H1 (cell line): ENCODE results near the gene ANAPC13. TPM values are rescaled to one million over a fixed set of nuclear protein-coding genes. Genes with fewer than 3 reads are reported as not detected.

Experiments
- CTCF ChIA-PET: fragments of 300-600 bp; sonication (Branson Sonifier 250); formaldehyde crosslinking; loops from one replicate; lab custom pipeline; 2021; ENCODE audit not compliant: partially characterized antibody; lab: Charles Lee
- POLR2A ChIA-PET: fragments of 300-600 bp; sonication (Branson Sonifier 250); formaldehyde crosslinking; loops from one replicate; lab custom pipeline; 2021; ENCODE audit warnings: inconsistent platforms; ENCODE audit not compliant: partially characterized antibody; lab: Charles Lee
- DNase-seq, 2 experiments: peaks; one replicate each; pipeline versions ENCODE4 v3.0.0 to v3.0.0-alpha.2; 2010 to 2022; ENCODE audit warnings: low spot score in 2 of 2, low read depth in 1 of 2, mixed read lengths in 1 of 2
- FAIRE-seq: peaks from 2 replicates; lab custom pipeline; 2011; peaks lifted over from hg19 to GRCh38; lab: Jason Lieb, UNC
- H2AFZ ChIP-seq: 2 replicates; pipeline ENCODE4 v1.8.1; 2012; ENCODE audit warnings: low read length, inconsistent platforms
- H2AK5ac ChIP-seq: 2 replicates; pipeline ENCODE4 v1.6.1; 2013; ENCODE audit warnings: low read depth, low read length
- H2BK120ac ChIP-seq: replicated peaks from 2 replicates; pipeline ENCODE3; 2013; ENCODE audit warnings: low read depth, low read length, inconsistent platforms
- H2BK12ac ChIP-seq: 2 replicates; pipeline ENCODE4 v1.6.1; 2013; ENCODE audit warnings: low read depth, low read length
- H2BK15ac ChIP-seq: 2 replicates; pipeline ENCODE4 v1.6.1; 2013; ENCODE audit warnings: low read length
- H2BK20ac ChIP-seq: 2 replicates; pipeline ENCODE4 v1.6.1; 2013; ENCODE audit warnings: low read length
- H2BK5ac ChIP-seq: 2 replicates; pipeline ENCODE4 v1.6.1; 2013; ENCODE audit warnings: low read depth, low read length
- H3K14ac ChIP-seq: 2 replicates; pipeline ENCODE4 v1.6.1; 2013; ENCODE audit warnings: inconsistent platforms; ENCODE audit not compliant: insufficient read length
- H3K18ac ChIP-seq: 2 replicates; pipeline ENCODE4 v1.6.1; 2013; ENCODE audit warnings: low read length; ENCODE audit errors: extremely low read depth
- H3K23ac ChIP-seq: 2 replicates; pipeline ENCODE4 v1.6.1; 2013; ENCODE audit warnings: inconsistent platforms; ENCODE audit not compliant: insufficient read length
- H3K23me2 ChIP-seq: 2 replicates; pipeline ENCODE4 v1.6.1; 2013; ENCODE audit warnings: low read depth, low read length
- H3K27ac ChIP-seq: 2 replicates; pipeline ENCODE4 v1.6.1; 2011; ENCODE audit warnings: low read depth, low read length, inconsistent platforms
- H3K27me3 ChIP-seq, 4 experiments: replicated peaks in 1 of 4; 1 replicate in 1 of 4; 2 replicates in 3 of 4; pipeline versions ENCODE4 v1.6.1 to v1.8.1; 2011 to 2013; ENCODE audit warnings: low read length in 3 of 4, mild to moderate bottlenecking in 3 of 4, inconsistent platforms in 2 of 4, mixed read lengths in 2 of 4, moderate library complexity in 1 of 4; ENCODE audit not compliant: control insufficient read depth in 3 of 4, insufficient read depth in 3 of 4; ENCODE audit errors: extremely low read depth in 1 of 4
- H3K36me3 ChIP-seq, 4 experiments: 2 replicates each; pipeline versions ENCODE4 v1.6.1 to v1.8.1; 2011 to 2013; ENCODE audit warnings: mild to moderate bottlenecking in 4 of 4, low read length in 3 of 4, moderate library complexity in 2 of 4, control low read depth in 1 of 4, inconsistent platforms in 1 of 4; ENCODE audit not compliant: insufficient read depth in 4 of 4, control insufficient read depth in 2 of 4
- H3K4ac ChIP-seq: replicated peaks from 2 replicates; pipeline ENCODE3; 2013; ENCODE audit warnings: low read length, low read depth, mixed read lengths, inconsistent platforms; ENCODE audit not compliant: insufficient read length
- H3K4me1 ChIP-seq, 4 experiments: replicated peaks in 1 of 4; 1 replicate in 1 of 4; 2 replicates in 3 of 4; pipeline versions ENCODE4 v1.6.1 to v1.8.1; 2011 to 2013; ENCODE audit warnings: low read length in 3 of 4, inconsistent platforms in 2 of 4, mixed read lengths in 1 of 4; ENCODE audit not compliant: insufficient read depth in 4 of 4, control insufficient read depth in 3 of 4
- H3K4me2 ChIP-seq, 2 experiments: 2 replicates each; pipeline versions ENCODE4 v1.6.1 to v1.8.1; 2011 to 2013; ENCODE audit warnings: low read depth in 2 of 2, low read length in 2 of 2, control low read depth in 1 of 2, inconsistent platforms in 1 of 2, mild to moderate bottlenecking in 1 of 2; ENCODE audit not compliant: insufficient read depth in 1 of 2
- H3K4me3 ChIP-seq, 4 experiments: fragments of 200-600, 300-600 bp in 1 of 4; sonication (generic), shearing (Covaris generic), sonication (Bioruptor Twin) in 1 of 4; 2 replicates each; pipeline versions ENCODE4 v1.5.1 to v1.8.1; 2011 to 2016; ENCODE audit warnings: low read length in 4 of 4, low read depth in 3 of 4, control low read depth in 2 of 4, inconsistent platforms in 2 of 4, mild to moderate bottlenecking in 2 of 4, mixed read lengths in 1 of 4, moderate library complexity in 1 of 4; ENCODE audit not compliant: insufficient read depth in 2 of 4; ENCODE audit errors: extremely low read depth in 1 of 4
- H3K56ac ChIP-seq: replicated peaks from 2 replicates; pipeline ENCODE3; 2013; ENCODE audit warnings: low read depth, mild to moderate bottlenecking, mixed read lengths, low read length, inconsistent platforms; ENCODE audit not compliant: insufficient read length
- H3K79me1 ChIP-seq: 2 replicates; pipeline ENCODE4 v1.6.1; 2013; ENCODE audit warnings: low read depth, low read length, control low read depth
- H3K79me2 ChIP-seq, 2 experiments: 2 replicates each; pipeline versions ENCODE4 v1.6.1 to v1.8.1; 2012 to 2013; ENCODE audit warnings: low read length in 2 of 2, mild to moderate bottlenecking in 2 of 2, inconsistent platforms in 1 of 2; ENCODE audit not compliant: insufficient read depth in 2 of 2, control insufficient read depth in 1 of 2
- H3K9ac ChIP-seq, 4 experiments: replicated peaks in 1 of 4; 1 replicate in 1 of 4; 2 replicates in 3 of 4; pipeline versions ENCODE4 v1.6.1 to v1.8.1; 2011 to 2013; ENCODE audit warnings: low read depth in 3 of 4, low read length in 3 of 4, control low read depth in 2 of 4, mild to moderate bottlenecking in 2 of 4, moderate library complexity in 2 of 4, inconsistent platforms in 1 of 4; ENCODE audit errors: extremely low read depth in 1 of 4
- H3K9me3 ChIP-seq, 2 experiments: 2 replicates each; pipeline versions ENCODE4 v1.6.1 to v1.8.1; 2012 to 2013; ENCODE audit warnings: mild to moderate bottlenecking in 2 of 2, moderate library complexity in 2 of 2, control low read depth in 1 of 2, inconsistent platforms in 1 of 2, low read depth in 1 of 2, low read length in 1 of 2, mixed read lengths in 1 of 2; ENCODE audit not compliant: insufficient read depth in 2 of 2
- H4K20me1 ChIP-seq, 2 experiments: replicated peaks in 1 of 2; 2 replicates each; pipeline versions ENCODE3 to v1.8.1; 2011 to 2013; ENCODE audit warnings: inconsistent platforms in 2 of 2, low read length in 2 of 2, mild to moderate bottlenecking in 1 of 2; ENCODE audit not compliant: insufficient read depth in 2 of 2, control insufficient read depth in 1 of 2
- H4K5ac ChIP-seq: 2 replicates; pipeline ENCODE4 v1.6.1; 2013; ENCODE audit warnings: low read length, low read depth, mixed read lengths, inconsistent platforms; ENCODE audit not compliant: insufficient read length
- H4K8ac ChIP-seq: 2 replicates; pipeline ENCODE4 v1.8.0; 2013; ENCODE audit warnings: mild to moderate bottlenecking, moderate library complexity, low read length, inconsistent platforms; ENCODE audit not compliant: insufficient read depth; ENCODE audit errors: extremely low read depth
- H4K91ac ChIP-seq: replicated peaks from 2 replicates; pipeline ENCODE3; 2013; ENCODE audit warnings: low read length, mixed read lengths, inconsistent platforms; ENCODE audit not compliant: insufficient read length
- SAP30 ChIP-seq: fragments of 300-600 bp; sonication (generic); IDR thresholded peaks from 2 replicates; pipeline ENCODE4 v1.7.1; 2012; ENCODE audit warnings: low read length, moderate library complexity, mild to moderate bottlenecking, inconsistent platforms; ENCODE audit not compliant: insufficient read depth, insufficient replicate concordance
- WGBS, 2 experiments: shearing (Covaris generic) in 1 of 2; methylation state at CpG; one replicate each; pipeline versions ENCODE4 v1.1.6 to v1.1.7; 2013 to 2015; ENCODE audit warnings: low lambda C conversion rate in 2 of 2, mixed read lengths in 2 of 2, inconsistent platforms in 1 of 2, low coverage in 1 of 2, missing lambda C conversion rate in 1 of 2; ENCODE audit not compliant: insufficient replicate concordance in 2 of 2, insufficient coverage in 1 of 2, insufficient read length in 1 of 2; ENCODE audit errors: extremely low coverage in 1 of 2, missing lambda C conversion rate in 1 of 2; 5-methylcytosine and 5-hydroxymethylcytosine counted together
- polyA plus RNA-seq, 7 experiments: library from polyadenylated mRNA; depleted of rRNA in 3 of 7; stranded (reverse) in 5 of 7; unstranded in 2 of 7; fragments of >200 nt in 5 of 7; fragments of 200-250 nt in 2 of 7; gene quantifications; 1 replicate in 5 of 7; 2 replicates in 1 of 7; 4 replicates in 1 of 7; pipeline versions ENCODE4 v1.2.1 to v1.2.3, GENCODE V29; 2011 to 2013; ENCODE audit warnings: missing spikeins in 2 of 7, mixed read lengths in 2 of 7
- total RNA-seq: library from RNA; stranded (reverse); fragmentation: NEBNext Ultra II Directional; extraction: Animal tissue kit (Norgen Biotek cat#: 25700); gene quantifications from 2 replicates; pipeline ENCODE4 v1.2.1, GENCODE V29; 2021

The ANAPC13 gene
- total and polyA plus RNA-seq, 2 of the 8 experiments (the other 6 are each of a cell fraction or from before 2014, with no cell fraction given), result 33.3 to 34.0 TPM

DNA sequence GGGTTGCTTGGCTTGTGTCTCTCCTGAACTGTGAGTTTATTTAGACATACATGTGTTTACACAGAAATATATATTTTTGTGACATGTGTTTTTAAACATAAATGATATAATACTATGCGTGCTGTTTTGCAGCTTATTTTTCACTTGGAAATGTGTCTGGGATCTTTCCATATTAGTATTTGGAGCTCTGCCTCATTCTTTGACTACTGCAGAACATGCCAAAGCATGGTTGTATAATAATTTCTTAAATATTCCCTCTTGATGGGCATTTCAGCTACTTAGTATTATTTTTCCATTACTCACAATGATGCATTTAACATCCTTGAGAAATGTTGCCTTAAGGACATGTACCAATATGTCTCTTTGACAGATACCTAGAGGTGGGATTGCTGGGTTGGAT is 19.5 kb downstream of the ANAPC13 start:
- Histone ChIP-seq H3K4me2 (no peak overlapping the region), H3K9ac (no peak overlapping the region), H3K4me3 (no peak overlapping the region), H2AK5ac (no peak overlapping the region), H4K8ac (no peak overlapping the region), H4K5ac (no peak overlapping the region), H3K4ac (no peak overlapping the region), H4K91ac (no peak overlapping the region), H3K56ac (no peak overlapping the region), H3K18ac (no peak overlapping the region), H2BK12ac (no peak overlapping the region), H3K14ac (no peak overlapping the region), H3K23ac (no peak overlapping the region), H2BK15ac (no peak overlapping the region), H3K79me2 (no peaks in the 10 kb centered on the region; a peak in 1 of 4 replicates), H3K27me3 (no peaks in the 10 kb centered on the region), H2BK5ac (no peak overlapping the region), H3K36me3 (no peaks in the 10 kb centered on the region), H2BK20ac (no peak overlapping the region), H3K27ac (no peak overlapping the region), H4K20me1 (no peaks in the 10 kb centered on the region), H3K79me1 (no peaks in the 10 kb centered on the region), H2AFZ (no peak overlapping the region), H3K9me3 (no peaks in the 10 kb centered on the region), H3K4me1 (peaks cover 5 to 16% (median 8%) of the 10 kb centered on the region in 4 experiments), H3K23me2 (no peaks in the 10 kb centered on the region), H2BK120ac (no peak overlapping the region)
- ChIA-PET CTCF (interaction anchor here (0.7 to 2.4 kb wide), 7 partner anchors 12 to 523 kb away, joined by 3 to 10 read pairs (median 3); partner anchors contain the start of gene AMOTL2), POLR2A (interaction anchor here (1.9 to 3.6 kb wide), 2 partner anchors 92 to 103 kb away, joined by 6 to 23 read pairs; partner anchors contain the start of gene AMOTL2)
- TF ChIP-seq SAP30, result no peak
- 93% methylated on average over 1 of the region's 1 CpG; no CpG with 5 or more reads in 1 of the 2 experiments for WGBS, 2 experiments
- DNase-seq (no peak), FAIRE-seq (no peak)
